Neural progenitor cell (in vitro differentiated cells): ENCODE measurements around the gene COTL1. TPM values are rescaled to one million over a fixed set of nuclear protein-coding genes. Genes with fewer than 3 reads are reported as not detected.

Experiments used
- DNase-seq: peaks from one replicate; pipeline ENCODE4 v3.0.0-alpha.2; 2016; ENCODE audit warnings: low spot score
- H2AFZ ChIP-seq: fragments of 200-600 bp; sonication (generic); replicated peaks from 2 replicates; pipeline ENCODE4 v1.6.1; 2016; ENCODE audit warnings: antibody characterized with exemption
- H3F3A ChIP-seq: fragments of 200-600 bp; sonication (generic); 2 replicates; pipeline ENCODE4 v1.6.1; 2016; ENCODE audit warnings: antibody characterized with exemption, low read depth
- H3K27ac ChIP-seq: fragments of 200-600 bp; sonication (generic); 2 replicates; pipeline ENCODE4 v1.5.1; 2016; ENCODE audit warnings: mild to moderate bottlenecking
- H3K27me3 ChIP-seq: fragments of 200-600 bp; sonication (generic); 2 replicates; pipeline ENCODE4 v1.6.1; 2016; ENCODE audit warnings: mild to moderate bottlenecking, moderate library complexity
- H3K36me3 ChIP-seq: fragments of 200-600 bp; sonication (generic); 2 replicates; pipeline ENCODE4 v1.5.1; 2016
- H3K4me1 ChIP-seq: fragments of 200-600 bp; sonication (generic); 2 replicates; pipeline ENCODE4 v1.6.1; 2016; ENCODE audit warnings: mixed run types
- H3K4me2 ChIP-seq: fragments of 200-600 bp; sonication (generic); 2 replicates; pipeline ENCODE4 v1.6.1; 2016
- H3K4me3 ChIP-seq: fragments of 200-600 bp; sonication (generic); 2 replicates; pipeline ENCODE4 v1.5.1; 2016
- H3K79me2 ChIP-seq: fragments of 200-600 bp; sonication (generic); 2 replicates; pipeline ENCODE4 v1.6.1; 2016; ENCODE audit warnings: low read depth
- H3K9ac ChIP-seq: fragments of 200-600 bp; sonication (generic); 2 replicates; pipeline ENCODE4 v1.6.1; 2016
- H3K9me3 ChIP-seq: fragments of 200-600 bp; sonication (generic); 2 replicates; pipeline ENCODE4 v1.5.1; 2016; ENCODE audit warnings: low read depth
- H4K20me1 ChIP-seq: fragments of 200-600 bp; sonication (generic); 2 replicates; pipeline ENCODE4 v1.6.1; 2016; ENCODE audit warnings: low read depth
- H3K27ac Mint-ChIP-seq: 3 replicates; pipeline ENCODE4 v1.8.0; 2021; ENCODE audit warnings: mixed read lengths
- H3K27me3 Mint-ChIP-seq: 2 replicates; pipeline ENCODE4 v1.8.0; 2022; ENCODE audit warnings: low read depth, mild to moderate bottlenecking, inconsistent platforms, moderate library complexity, mixed read lengths; ENCODE audit not compliant: insufficient read depth
- H3K36me3 Mint-ChIP-seq: 3 replicates; pipeline ENCODE4 v1.8.0; 2021; ENCODE audit warnings: mixed read lengths
- H3K4me1 Mint-ChIP-seq: 3 replicates; pipeline ENCODE4 v1.8.0; 2021; ENCODE audit warnings: mixed read lengths
- H3K4me3 Mint-ChIP-seq: 3 replicates; pipeline ENCODE4 v1.8.0; 2021; ENCODE audit warnings: mild to moderate bottlenecking, moderate library complexity, mixed read lengths
- H3K9me3 Mint-ChIP-seq: 3 replicates; pipeline ENCODE4 v1.8.0; 2020; ENCODE audit warnings: mixed read lengths
- EZH2 ChIP-seq: fragments of 200-600 bp; sonication (generic); IDR thresholded peaks from 2 replicates; pipeline ENCODE4 v1.6.1; 2017; ENCODE audit warnings: antibody characterized with exemption, mild to moderate bottlenecking, moderate library complexity
- EZH2phosphoT487 ChIP-seq: fragments of 200-600 bp; sonication (generic); IDR thresholded peaks from 2 replicates; pipeline ENCODE4 v1.6.1; 2017; ENCODE audit warnings: antibody characterized with exemption
- total RNA-seq: library from RNA; depleted of rRNA; stranded (reverse); fragments of >200 nt; gene quantifications from 2 replicates; pipeline ENCODE4 v1.2.3, GENCODE V29; 2015; ENCODE audit warnings: low replicate concordance
- TF ChIP-seq, protein P1 (sequence below): fragments of 200-600 bp; sonication (generic); IDR thresholded peaks from 2 replicates; pipeline ENCODE4 v1.5.1; 2017; ENCODE audit warnings: antibody characterized with exemption, mild to moderate bottlenecking

The COTL1 gene
- total RNA-seq, 1 donor from 2014 or later: 46.9 TPM

DNA sequence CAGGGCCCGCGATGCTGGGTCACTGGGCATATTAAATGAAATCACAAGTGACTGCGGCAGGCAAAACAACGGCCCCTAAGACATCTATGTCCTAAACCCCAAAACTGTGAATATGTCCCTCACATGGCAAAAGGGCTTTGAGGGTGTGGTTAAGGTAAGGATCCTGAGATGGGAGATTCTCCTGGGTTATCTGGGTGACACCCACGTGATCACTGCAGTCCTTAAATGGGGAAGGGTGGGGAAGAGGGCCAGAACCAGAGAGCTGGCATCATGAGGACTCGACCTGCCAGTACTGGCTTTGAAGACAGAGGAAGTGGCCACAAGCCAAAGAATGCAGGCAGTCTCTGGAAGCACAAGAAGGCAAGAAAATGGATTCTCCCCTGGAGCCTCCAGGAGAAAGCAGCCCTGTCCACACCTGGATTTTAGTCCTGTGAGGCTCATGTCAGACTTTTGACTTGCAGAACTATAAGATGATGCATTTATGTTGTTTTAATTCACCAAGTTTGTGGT is 12.5 kb downstream of the COTL1 start:
- Histone ChIP-seq H3K27ac (peak overlapping the region; percentile 78), H3K4me2 (no peak overlapping the region), H2AFZ (no peak overlapping the region), H3K79me2 (peaks cover 82% of the 10 kb centered on the region), H3K4me1 (peaks cover 30% of the 10 kb centered on the region), H4K20me1 (peaks cover 54% of the 10 kb centered on the region), H3K4me3 (no peak overlapping the region), H3F3A (peaks cover 35% of the 10 kb centered on the region), H3K36me3 (peaks cover 2% of the 10 kb centered on the region), H3K27me3 (no peaks in the 10 kb centered on the region), H3K9me3 (no peaks in the 10 kb centered on the region), H3K9ac (no peak overlapping the region)
- Mint-ChIP-seq H3K4me1 (peaks cover 51% of the 10 kb centered on the region), H3K27ac (peak overlapping the region; percentile 94), H3K4me3 (peak overlapping the region; percentile 68), H3K9me3 (peaks cover 6% of the 10 kb centered on the region), H3K27me3 (peaks cover 8% of the 10 kb centered on the region), H3K36me3 (peaks cover 44% of the 10 kb centered on the region)
- no peak for DNase-seq
- no peak for TF ChIP-seq EZH2phosphoT487
- TF ChIP-seq, protein P1, sequence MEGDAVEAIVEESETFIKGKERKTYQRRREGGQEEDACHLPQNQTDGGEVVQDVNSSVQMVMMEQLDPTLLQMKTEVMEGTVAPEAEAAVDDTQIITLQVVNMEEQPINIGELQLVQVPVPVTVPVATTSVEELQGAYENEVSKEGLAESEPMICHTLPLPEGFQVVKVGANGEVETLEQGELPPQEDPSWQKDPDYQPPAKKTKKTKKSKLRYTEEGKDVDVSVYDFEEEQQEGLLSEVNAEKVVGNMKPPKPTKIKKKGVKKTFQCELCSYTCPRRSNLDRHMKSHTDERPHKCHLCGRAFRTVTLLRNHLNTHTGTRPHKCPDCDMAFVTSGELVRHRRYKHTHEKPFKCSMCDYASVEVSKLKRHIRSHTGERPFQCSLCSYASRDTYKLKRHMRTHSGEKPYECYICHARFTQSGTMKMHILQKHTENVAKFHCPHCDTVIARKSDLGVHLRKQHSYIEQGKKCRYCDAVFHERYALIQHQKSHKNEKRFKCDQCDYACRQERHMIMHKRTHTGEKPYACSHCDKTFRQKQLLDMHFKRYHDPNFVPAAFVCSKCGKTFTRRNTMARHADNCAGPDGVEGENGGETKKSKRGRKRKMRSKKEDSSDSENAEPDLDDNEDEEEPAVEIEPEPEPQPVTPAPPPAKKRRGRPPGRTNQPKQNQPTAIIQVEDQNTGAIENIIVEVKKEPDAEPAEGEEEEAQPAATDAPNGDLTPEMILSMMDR: no peak
- TF ChIP-seq EZH2: no peak

DNA sequence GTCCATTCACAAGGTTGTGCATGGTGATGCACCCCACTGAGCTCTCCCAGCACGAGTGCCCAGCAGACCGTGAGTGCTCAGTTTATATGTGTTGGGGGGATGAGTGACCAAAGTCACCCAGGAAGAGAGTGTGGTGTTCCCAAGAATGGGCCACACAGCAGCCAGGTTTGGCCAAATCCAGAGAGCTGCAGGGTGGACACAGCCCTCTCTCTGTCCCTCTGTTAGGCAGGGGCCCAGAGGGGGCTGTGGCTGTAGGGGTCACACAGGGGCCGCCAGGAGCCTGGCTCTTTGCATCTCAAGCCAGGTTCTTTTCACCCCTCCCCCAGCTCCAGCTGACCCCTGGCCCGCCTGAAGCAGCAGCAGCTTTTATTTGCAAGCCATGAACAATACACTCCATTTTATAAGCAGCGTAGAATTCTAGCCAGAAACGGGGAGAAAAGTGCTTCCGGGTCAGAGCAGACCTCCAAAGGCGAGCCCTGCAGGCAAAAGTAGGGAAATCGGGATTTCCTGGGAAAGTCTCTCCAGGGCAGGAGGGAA is 13.3 kb downstream of the COTL1 start:
- H3K27me3 Mint-ChIP-seq: peaks cover 9% of the 10 kb centered on the region
- H3K4me2 ChIP-seq: peak overlapping the region; percentile 66
- H4K20me1 ChIP-seq: peaks cover 62% of the 10 kb centered on the region
- H3K4me3 Mint-ChIP-seq: peak overlapping the region; percentile 68
- peaks cover 6% of the 10 kb centered on the region for H3K9me3 Mint-ChIP-seq
- peaks cover 37% of the 10 kb centered on the region for H3K4me1 ChIP-seq
- peaks cover 2% of the 10 kb centered on the region for H3K36me3 ChIP-seq
- peaks cover 55% of the 10 kb centered on the region for H3K4me1 Mint-ChIP-seq
- H3K9ac ChIP-seq: no peak overlapping the region
- peak overlapping the region; percentile 94 for H3K27ac Mint-ChIP-seq
- TF ChIP-seq EZH2phosphoT487 (no peak), EZH2 (no peak)
- TF ChIP-seq, protein P1: no peak
- no peaks in the 10 kb centered on the region for H3K27me3 ChIP-seq
- H3K79me2 ChIP-seq: peaks cover 74% of the 10 kb centered on the region
- peaks cover 43% of the 10 kb centered on the region for H3F3A ChIP-seq
- peak; percentile 66 for DNase-seq
- H3K36me3 Mint-ChIP-seq: peaks cover 37% of the 10 kb centered on the region
- H3K27ac ChIP-seq: peak overlapping the region; percentile 78
- H2AFZ ChIP-seq: no peak overlapping the region
- no peaks in the 10 kb centered on the region for H3K9me3 ChIP-seq
- no peak overlapping the region for H3K4me3 ChIP-seq

DNA sequence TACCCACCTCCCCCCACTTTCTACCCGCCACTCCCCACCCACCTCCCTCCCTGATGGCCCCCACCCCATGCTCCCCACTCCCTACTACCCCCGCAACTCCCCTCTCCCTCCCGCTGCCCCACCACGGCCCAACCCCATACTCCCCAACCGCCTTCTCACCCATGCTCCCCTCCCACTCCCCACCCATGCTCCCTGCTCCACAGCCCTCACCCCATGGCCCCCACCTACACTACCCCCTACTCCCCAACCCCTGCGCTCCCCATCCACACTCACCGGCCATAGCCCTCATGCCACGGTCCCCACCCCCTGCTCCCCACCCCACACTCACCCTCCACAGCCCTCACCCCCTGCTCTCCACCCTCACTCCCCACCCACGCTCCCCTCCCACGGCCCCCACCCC is 13.9 kb downstream of the COTL1 start:
- Histone ChIP-seq H3K27ac (no peak overlapping the region), H3K27me3 (no peaks in the 10 kb centered on the region), H3K4me3 (no peak overlapping the region), H2AFZ (no peak overlapping the region), H3K4me1 (peaks cover 43% of the 10 kb centered on the region), H3F3A (peaks cover 49% of the 10 kb centered on the region), H3K9me3 (no peaks in the 10 kb centered on the region), H4K20me1 (peaks cover 64% of the 10 kb centered on the region), H3K79me2 (peaks cover 68% of the 10 kb centered on the region), H3K36me3 (peaks cover 2% of the 10 kb centered on the region), H3K4me2 (peak overlapping the region; percentile 66), H3K9ac (no peak overlapping the region)
- Mint-ChIP-seq H3K4me3 (no peak overlapping the region), H3K36me3 (peaks cover 31% of the 10 kb centered on the region), H3K27me3 (peaks cover 9% of the 10 kb centered on the region), H3K9me3 (peaks cover 6% of the 10 kb centered on the region), H3K4me1 (peaks cover 61% of the 10 kb centered on the region), H3K27ac (no peak overlapping the region)
- DNase-seq: no peak
- TF ChIP-seq EZH2phosphoT487 (no peak), EZH2 (no peak)
- TF ChIP-seq, protein P1: no peak
